Dendritic cell treated with granulocyte-macrophage colony-stimulating factor and Interleukin-4, amounts not matched to agents 40 ng/mL and 50 ng/mL, for 4 days (primary cell): ENCODE measurements around the gene FUT7.

Experiments
- H3K27ac Mint-ChIP-seq: one replicate; pipeline ENCODE4 v1.8.0; 2022; ENCODE audit warnings: mild to moderate bottlenecking, mixed read lengths
- H3K27me3 Mint-ChIP-seq: one replicate; pipeline ENCODE4 v1.8.0; 2022; ENCODE audit warnings: mild to moderate bottlenecking, mixed read lengths
- H3K36me3 Mint-ChIP-seq: one replicate; pipeline ENCODE4 v1.8.0; 2022; ENCODE audit warnings: low read depth, mixed read lengths
- H3K4me1 Mint-ChIP-seq: one replicate; pipeline ENCODE4 v1.8.0; 2022; ENCODE audit warnings: low read depth, mixed read lengths
- H3K4me3 Mint-ChIP-seq: one replicate; pipeline ENCODE4 v1.8.0; 2022; ENCODE audit warnings: mild to moderate bottlenecking, moderate library complexity, mixed read lengths
- H3K9me3 Mint-ChIP-seq: one replicate; pipeline ENCODE4 v1.8.0; 2022; ENCODE audit warnings: mixed read lengths
- intact Hi-C: fragments of 100-400 bp; cut with micrococcal nuclease; formaldehyde crosslinking; loops from one replicate; pipeline ENCODE4 v1.15.0; 2022

FUT7 gene

GRCh38 chr9:137017791-137018497, 13.9 kb downstream of the FUT7 start:
- Mint-ChIP-seq H3K4me3 (no peak overlapping the region), H3K4me1 (peaks cover 15% of the 10 kb centered on the region), H3K27ac (no peak overlapping the region), H3K9me3 (no peaks in the 10 kb centered on the region), H3K27me3 (no peaks in the 10 kb centered on the region), H3K36me3 (peaks cover 85% of the 10 kb centered on the region)
- intact Hi-C loops = no loop called here

- Mint-ChIP-seq H3K27ac (no peak overlapping the region), H3K27me3 (no peaks in the 10 kb centered on the region), H3K4me1 (peaks cover 8% of the 10 kb centered on the region), H3K9me3 (no peaks in the 10 kb centered on the region), H3K36me3 (peaks cover 86% of the 10 kb centered on the region), H3K4me3 (no peak overlapping the region)
- intact Hi-C loops = no loop called here
Observed at GRCh38 chr9:137017071-137017470, 14.8 kb downstream of the FUT7 start.

GRCh38 chr9:137016436-137016835, 15.5 kb downstream of the FUT7 start:
- no peaks in the 10 kb centered on the region for H3K27me3 Mint-ChIP-seq
- intact Hi-C loops = no loop called here
- H3K27ac Mint-ChIP-seq = no peak overlapping the region
- no peaks in the 10 kb centered on the region for H3K9me3 Mint-ChIP-seq
- H3K4me3 Mint-ChIP-seq = no peak overlapping the region
- peaks cover 5% of the 10 kb centered on the region for H3K4me1 Mint-ChIP-seq
- H3K36me3 Mint-ChIP-seq = peaks cover 89% of the 10 kb centered on the region

GRCh38 chr9:137015976-137016375, 15.9 kb downstream of the FUT7 start:
- intact Hi-C loops = no loop called here
- H3K9me3 Mint-ChIP-seq = no peaks in the 10 kb centered on the region
- H3K27ac Mint-ChIP-seq = no peak overlapping the region
- H3K36me3 Mint-ChIP-seq = peaks cover 90% of the 10 kb centered on the region
- H3K4me3 Mint-ChIP-seq = no peak overlapping the region
- H3K27me3 Mint-ChIP-seq = no peaks in the 10 kb centered on the region
- H3K4me1 Mint-ChIP-seq = peaks cover 5% of the 10 kb centered on the region

- Mint-ChIP-seq H3K4me3 (no peak overlapping the region), H3K27ac (no peak overlapping the region), H3K9me3 (no peaks in the 10 kb centered on the region), H3K4me1 (peaks cover 5% of the 10 kb centered on the region), H3K36me3 (peaks cover 91% of the 10 kb centered on the region), H3K27me3 (no peaks in the 10 kb centered on the region)
- intact Hi-C loops = no loop called here
Observed at GRCh38 chr9:137015540-137015930, 16.4 kb downstream of the FUT7 start.

GRCh38 chr9:137014776-137015539, 16.9 kb downstream of the FUT7 start:
- intact Hi-C loops = no loop called here
- Mint-ChIP-seq H3K27me3 (no peaks in the 10 kb centered on the region), H3K4me3 (no peak overlapping the region)

GRCh38 chr9:137014166-137014565, 17.7 kb downstream of the FUT7 start:
- Mint-ChIP-seq H3K4me1 (peaks cover 5% of the 10 kb centered on the region), H3K27me3 (no peaks in the 10 kb centered on the region), H3K36me3 (peaks cover 98% of the 10 kb centered on the region), H3K4me3 (no peak overlapping the region), H3K27ac (no peak overlapping the region), H3K9me3 (no peaks in the 10 kb centered on the region)
- intact Hi-C loops = no loop called here

More at GRCh38 chr9:137014776-137015539, 16.9 kb downstream of the FUT7 start:
- peaks cover 92% of the 10 kb centered on the region for H3K36me3 Mint-ChIP-seq
- H3K27ac Mint-ChIP-seq = no peak overlapping the region
- peaks cover 5% of the 10 kb centered on the region for H3K4me1 Mint-ChIP-seq
- no peaks in the 10 kb centered on the region for H3K9me3 Mint-ChIP-seq

- Mint-ChIP-seq H3K27me3 (no peaks in the 10 kb centered on the region), H3K4me1 (peaks cover 2% of the 10 kb centered on the region), H3K4me3 (no peak overlapping the region), H3K27ac (no peak overlapping the region), H3K9me3 (no peaks in the 10 kb centered on the region), H3K36me3 (peaks cover 97% of the 10 kb centered on the region)
- intact Hi-C loops = no loop called here
Observed at GRCh38 chr9:137013571-137013940, 18.3 kb downstream of the FUT7 start.

GRCh38 chr9:137012694-137013570, 19.0 kb downstream of the FUT7 start:
- Mint-ChIP-seq H3K4me3 (no peak overlapping the region), H3K27me3 (no peaks in the 10 kb centered on the region), H3K9me3 (no peaks in the 10 kb centered on the region), H3K27ac (no peak overlapping the region), H3K36me3 (peaks cover 97% of the 10 kb centered on the region), H3K4me1 (no peaks in the 10 kb centered on the region)
- intact Hi-C loops = no loop called here

- H3K36me3 Mint-ChIP-seq = peaks cover 91% of the 10 kb centered on the region
- H3K27ac Mint-ChIP-seq = no peak overlapping the region
- no peaks in the 10 kb centered on the region for H3K9me3 Mint-ChIP-seq
- intact Hi-C loops = no loop called here
- H3K4me3 Mint-ChIP-seq = no peak overlapping the region
- no peaks in the 10 kb centered on the region for H3K4me1 Mint-ChIP-seq
- no peaks in the 10 kb centered on the region for H3K27me3 Mint-ChIP-seq
Observed at GRCh38 chr9:137011907-137012675, 19.8 kb downstream of the FUT7 start.

GRCh38 chr9:137011156-137011555, 20.7 kb downstream of the FUT7 start:
- Mint-ChIP-seq H3K9me3 (no peaks in the 10 kb centered on the region), H3K27me3 (peaks cover 5% of the 10 kb centered on the region), H3K4me1 (peaks cover 6% of the 10 kb centered on the region), H3K27ac (no peak overlapping the region), H3K36me3 (peaks cover 82% of the 10 kb centered on the region), H3K4me3 (no peak overlapping the region)
- intact Hi-C loops = no loop called here

- peaks cover 72% of the 10 kb centered on the region for H3K36me3 Mint-ChIP-seq
- no peak overlapping the region for H3K27ac Mint-ChIP-seq
- H3K4me3 Mint-ChIP-seq = no peak overlapping the region
- H3K4me1 Mint-ChIP-seq = peaks cover 9% of the 10 kb centered on the region
- intact Hi-C loops = no loop called here
- peaks cover under 1% of the 10 kb centered on the region for H3K9me3 Mint-ChIP-seq
- H3K27me3 Mint-ChIP-seq = peaks cover 8% of the 10 kb centered on the region
Observed at GRCh38 chr9:137009938-137010732, 21.8 kb downstream of the FUT7 start.

GRCh38 chr9:137009217-137009616, 22.7 kb downstream of the FUT7 start:
- Mint-ChIP-seq H3K9me3 (peaks cover 8% of the 10 kb centered on the region), H3K4me3 (no peak overlapping the region), H3K36me3 (peaks cover 62% of the 10 kb centered on the region), H3K4me1 (peaks cover 9% of the 10 kb centered on the region), H3K27ac (no peak overlapping the region), H3K27me3 (peaks cover 8% of the 10 kb centered on the region)
- intact Hi-C loops = no loop called here
